H9 (cell line): ENCODE measurements around the gene CPAMD8. TPM values are rescaled to one million over a fixed set of nuclear protein-coding genes. Genes with fewer than 3 reads are reported as not detected.

ENCODE experiments used
- DNase-seq: peaks from one replicate; pipeline ENCODE4 v3.0.0-alpha.2; 2017
- H2AFZ ChIP-seq: one replicate; pipeline ENCODE4 v1.6.1; 2013; ENCODE audit warnings: mild to moderate bottlenecking, low read length, control low read depth, moderate library complexity
- H2AK5ac ChIP-seq: 2 replicates; pipeline ENCODE4 v1.6.1; 2013; ENCODE audit warnings: low read length, control low read depth, mixed read lengths; ENCODE audit not compliant: insufficient read length
- H2BK120ac ChIP-seq: one replicate; pipeline ENCODE4 v1.6.1; 2013; ENCODE audit warnings: low read depth, mild to moderate bottlenecking, low read length, control low read depth, inconsistent platforms; ENCODE audit not compliant: poor library complexity, severe bottlenecking
- H2BK12ac ChIP-seq: 2 replicates; pipeline ENCODE4 v1.6.1; 2013; ENCODE audit warnings: low read length, control low read depth, mixed read lengths, low read depth; ENCODE audit not compliant: insufficient read length
- H2BK15ac ChIP-seq: 2 replicates; pipeline ENCODE4 v1.6.1; 2013; ENCODE audit warnings: low read depth, low read length, control low read depth
- H2BK20ac ChIP-seq: one replicate; pipeline ENCODE4 v1.6.1; 2013; ENCODE audit warnings: low read depth, mild to moderate bottlenecking, low read length, control low read depth, inconsistent platforms; ENCODE audit not compliant: poor library complexity, severe bottlenecking
- H2BK5ac ChIP-seq: 2 replicates; pipeline ENCODE4 v1.6.1; 2013; ENCODE audit warnings: low read length, control low read depth, mixed read lengths; ENCODE audit not compliant: insufficient read length
- H3K14ac ChIP-seq: 2 replicates; pipeline ENCODE4 v1.6.1; 2013; ENCODE audit warnings: low read length, control low read depth; ENCODE audit not compliant: insufficient read depth
- H3K18ac ChIP-seq: 2 replicates; pipeline ENCODE4 v1.6.1; 2013; ENCODE audit warnings: low read depth, mild to moderate bottlenecking, mixed read lengths, low read length, control low read depth; ENCODE audit not compliant: insufficient read length
- H3K23ac ChIP-seq: 2 replicates; pipeline ENCODE4 v1.6.1; 2013; ENCODE audit warnings: low read length, control low read depth, mixed read lengths, low read depth; ENCODE audit not compliant: insufficient read length
- H3K23me2 ChIP-seq: 2 replicates; pipeline ENCODE4 v1.6.1; 2013; ENCODE audit warnings: low read depth, mild to moderate bottlenecking, mixed read lengths, low read length, control low read depth; ENCODE audit not compliant: insufficient read length, poor library complexity, severe bottlenecking
- H3K27ac ChIP-seq: 2 replicates; pipeline ENCODE4 v1.5.1; 2013; ENCODE audit warnings: low read length, control low read depth, mixed read lengths, low read depth; ENCODE audit not compliant: insufficient read length
- H3K27me3 ChIP-seq: 2 replicates; pipeline ENCODE4 v1.6.1; 2013; ENCODE audit warnings: low read length, control low read depth, inconsistent platforms; ENCODE audit not compliant: insufficient read depth
- H3K4ac ChIP-seq: 2 replicates; pipeline ENCODE4 v1.6.1; 2013; ENCODE audit warnings: low read depth, mild to moderate bottlenecking, control low read depth, inconsistent platforms, low read length, moderate library complexity
- H3K4me1 ChIP-seq: 2 replicates; pipeline ENCODE4 v1.6.1; 2013; ENCODE audit warnings: low read length, control low read depth, inconsistent platforms; ENCODE audit not compliant: insufficient read depth
- H3K4me2 ChIP-seq: 2 replicates; pipeline ENCODE4 v1.6.1; 2013; ENCODE audit warnings: low read length, control low read depth, mixed read lengths; ENCODE audit not compliant: insufficient read length, insufficient read depth
- H3K56ac ChIP-seq: 2 replicates; pipeline ENCODE4 v1.6.1; 2013; ENCODE audit warnings: low read depth, mild to moderate bottlenecking, mixed read lengths, low read length, control low read depth; ENCODE audit not compliant: insufficient read length
- H3K79me1 ChIP-seq: 2 replicates; pipeline ENCODE4 v1.6.1; 2013; ENCODE audit warnings: low read depth, mild to moderate bottlenecking, moderate library complexity, low read length, control low read depth, inconsistent platforms; ENCODE audit not compliant: insufficient read depth, poor library complexity, severe bottlenecking
- H3K79me2 ChIP-seq: 2 replicates; pipeline ENCODE4 v1.6.1; 2013; ENCODE audit warnings: low read length, control low read depth, inconsistent platforms; ENCODE audit not compliant: insufficient read depth
- H3K9ac ChIP-seq: 2 replicates; pipeline ENCODE4 v1.6.1; 2013; ENCODE audit warnings: low read length, control low read depth, mixed read lengths; ENCODE audit not compliant: insufficient read length; ENCODE audit errors: extremely low read depth
- H3K9me3 ChIP-seq: one replicate; pipeline ENCODE4 v1.6.1; 2013; ENCODE audit warnings: low read depth, low read length, inconsistent platforms; ENCODE audit not compliant: control insufficient read depth
- H3T11ph ChIP-seq: one replicate; pipeline ENCODE4 v1.6.1; 2013; ENCODE audit warnings: mild to moderate bottlenecking, low read length, control low read depth, inconsistent platforms
- H4K20me1 ChIP-seq: one replicate; pipeline ENCODE4 v1.6.1; 2013; ENCODE audit not compliant: control insufficient read depth, insufficient read length, insufficient read depth
- H4K5ac ChIP-seq: 2 replicates; pipeline ENCODE4 v1.6.1; 2013; ENCODE audit warnings: low read depth, mild to moderate bottlenecking, mixed read lengths, low read length, control low read depth; ENCODE audit not compliant: insufficient read length
- H4K8ac ChIP-seq: replicated peaks from 2 replicates; pipeline ENCODE4 v1.6.1; 2013; ENCODE audit warnings: low read length, control low read depth, mixed read lengths, low read depth; ENCODE audit not compliant: insufficient read length
- H4K91ac ChIP-seq: 2 replicates; pipeline ENCODE4 v1.6.1; 2013; ENCODE audit warnings: low read depth, mild to moderate bottlenecking, moderate library complexity, mixed read lengths, low read length, control low read depth; ENCODE audit not compliant: insufficient read length
- H3K27ac Mint-ChIP-seq, 3 experiments: 2 replicates in 2 of 3; 3 replicates in 1 of 3; pipeline ENCODE4 v1.8.0; 2020 to 2021; ENCODE audit warnings: mixed read lengths in 3 of 3, mild to moderate bottlenecking in 1 of 3, moderate library complexity in 1 of 3
- H3K27me3 Mint-ChIP-seq: 2 replicates; pipeline ENCODE4 v1.8.0; 2021; ENCODE audit warnings: low read depth, mild to moderate bottlenecking, moderate library complexity, mixed read lengths
- H3K36me3 Mint-ChIP-seq, 3 experiments: 2 replicates in 2 of 3; 3 replicates in 1 of 3; pipeline ENCODE4 v1.8.0; 2020 to 2021; ENCODE audit warnings: low read depth in 3 of 3, mixed read lengths in 3 of 3; ENCODE audit not compliant: insufficient read depth in 1 of 3
- H3K4me1 Mint-ChIP-seq, 2 experiments: 2 replicates each; pipeline ENCODE4 v1.8.0; 2020; ENCODE audit warnings: mixed read lengths in 2 of 2
- H3K4me3 Mint-ChIP-seq, 2 experiments: 2 replicates in 1 of 2; 3 replicates in 1 of 2; pipeline ENCODE4 v1.8.0; 2020 to 2021; ENCODE audit warnings: mild to moderate bottlenecking in 2 of 2, mixed read lengths in 2 of 2, moderate library complexity in 1 of 2
- H3K9me3 Mint-ChIP-seq, 2 experiments: 2 replicates in 1 of 2; 3 replicates in 1 of 2; pipeline ENCODE4 v1.8.0; 2020; ENCODE audit warnings: mild to moderate bottlenecking in 2 of 2, mixed read lengths in 2 of 2, moderate library complexity in 1 of 2
- CTCF ChIP-seq: fragments of 200-600 bp; sonication (generic); conservative IDR thresholded peaks from 3 replicates; pipeline ENCODE4 v1.8.0; 2021; ENCODE audit warnings: antibody characterized with exemption, mild to moderate bottlenecking
- WGBS: extraction: QIAGEN DNeasy Blood & Tissue Kit; methylation state at CpG from one replicate; pipeline ENCODE4 v1.1.7; 2013; ENCODE audit warnings: missing lambda C conversion rate, low lambda C conversion rate, mixed read lengths; ENCODE audit not compliant: insufficient read length; ENCODE audit errors: extremely low coverage; 5-methylcytosine and 5-hydroxymethylcytosine counted together
- total RNA-seq: library from RNA; stranded (reverse); gene quantifications from 2 replicates; pipeline ENCODE4 v1.2.1, GENCODE V29; 2021

Gene CPAMD8
- total RNA-seq, 1 experiment from 2014 or later = 12.0 TPM

- Mint-ChIP-seq H3K4me3 (no peak overlapping the region; a peak in 1 of 5 replicates), H3K9me3 (peaks cover 0 to 3% of the 10 kb centered on the region in 2 experiments; a peak in 1 of 5 replicates)
These were observed 122.0 kb downstream of the CPAMD8 start for GRCh38 chr19:16904599-16904998.

More at GRCh38 chr19:16904599-16904998, 122.0 kb downstream of the CPAMD8 start:
- DNase-seq = no peak
- Mint-ChIP-seq H3K4me1 (peaks cover 0 to 9% of the 10 kb centered on the region in 2 experiments; a peak in 1 of 4 replicates), H3K27ac (peak overlapping the region in 1 of 3 experiments; percentile 49; a peak in 1 of 7 replicates), H3K36me3 (no peaks in the 10 kb centered on the region), H3K27me3 (peaks cover 1% of the 10 kb centered on the region; the same call in 1 of the 2 replicates)
- Histone ChIP-seq H3K14ac (no peak overlapping the region), H3K23ac (no peak overlapping the region), H2BK120ac (no peak overlapping the region), H2BK12ac (no peak overlapping the region), H2AK5ac (no peak overlapping the region), H2BK5ac (no peak overlapping the region), H3K4me1 (no peaks in the 10 kb centered on the region), H3K27ac (no peak overlapping the region), H3K9ac (no peak overlapping the region), H3K4ac (no peak overlapping the region), H3K4me2 (no peak overlapping the region), H3K56ac (no peak overlapping the region), H2AFZ (no peak overlapping the region), H4K8ac (no peak overlapping the region), H2BK15ac (no peak overlapping the region), H3K27me3 (no peaks in the 10 kb centered on the region), H3K79me1 (no peaks in the 10 kb centered on the region), H4K91ac (no peak overlapping the region), H3K79me2 (no peaks in the 10 kb centered on the region), H4K20me1 (no peaks in the 10 kb centered on the region), H4K5ac (no peak overlapping the region), H2BK20ac (no peak overlapping the region), H3K23me2 (no peaks in the 10 kb centered on the region), H3K9me3 (no peaks in the 10 kb centered on the region), H3K18ac (no peak overlapping the region), H3T11ph (no peak overlapping the region)
- WGBS = no CpG with 5 or more reads among the region's 5 CpGs
- TF ChIP-seq CTCF = no peak
